GM18499 (cell line): ENCODE results near the gene SOD3.

ENCODE experiments used
- ATAC-seq: cut with Tn5 transposase; IDR thresholded peaks from one replicate; pipeline ENCODE4 v1.9.1; 2021; ENCODE audit warnings: moderate number of reproducible peaks; ENCODE audit not compliant: insufficient read depth, unreplicated experiment

SOD3 gene

GRCh38 chr4:24800325-24800895 is 5.0 kb downstream of the SOD3 start:
- no peak for ATAC-seq

DNA sequence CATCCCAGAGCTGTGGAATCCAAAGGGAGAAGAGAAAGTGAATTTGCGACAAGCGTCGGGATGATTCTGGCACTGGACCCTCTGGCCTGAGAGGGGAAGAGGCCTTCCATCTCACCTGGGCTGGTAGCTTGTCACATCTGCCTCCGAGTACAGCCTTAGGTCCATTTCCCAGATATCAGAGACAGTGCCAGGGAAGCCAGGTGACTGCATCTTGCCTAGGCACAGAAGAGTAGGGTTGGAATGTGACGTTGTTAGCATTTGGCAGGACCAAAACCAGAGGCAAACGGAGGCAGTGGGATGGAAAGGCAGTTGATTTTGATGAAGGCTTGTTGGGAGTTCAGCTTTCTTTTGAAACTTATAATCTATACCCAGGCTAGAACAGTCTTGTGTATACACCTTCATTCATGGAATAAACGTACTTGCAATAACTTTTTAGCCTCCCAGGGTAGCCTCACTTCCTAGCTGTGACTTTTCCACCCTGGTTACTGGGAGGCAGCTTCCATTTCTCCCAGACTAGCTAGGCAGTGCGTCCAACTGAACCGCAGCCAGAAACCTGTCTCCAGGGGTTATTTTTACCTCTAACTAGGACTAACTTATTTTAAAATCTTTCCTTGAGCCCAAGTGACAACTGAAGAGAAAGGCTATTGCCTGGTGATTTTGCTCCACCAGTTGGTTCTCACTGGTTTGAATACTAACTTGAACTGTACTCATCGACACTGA is 5.9 kb downstream of the SOD3 start:
- ATAC-seq: no peak

- no peak for ATAC-seq
Measured at GRCh38 chr4:24802648-24803047, 7.3 kb downstream of the SOD3 start.

- ATAC-seq: no peak
Measured at GRCh38 chr4:24805067-24805466, 9.7 kb downstream of the SOD3 start.

DNA sequence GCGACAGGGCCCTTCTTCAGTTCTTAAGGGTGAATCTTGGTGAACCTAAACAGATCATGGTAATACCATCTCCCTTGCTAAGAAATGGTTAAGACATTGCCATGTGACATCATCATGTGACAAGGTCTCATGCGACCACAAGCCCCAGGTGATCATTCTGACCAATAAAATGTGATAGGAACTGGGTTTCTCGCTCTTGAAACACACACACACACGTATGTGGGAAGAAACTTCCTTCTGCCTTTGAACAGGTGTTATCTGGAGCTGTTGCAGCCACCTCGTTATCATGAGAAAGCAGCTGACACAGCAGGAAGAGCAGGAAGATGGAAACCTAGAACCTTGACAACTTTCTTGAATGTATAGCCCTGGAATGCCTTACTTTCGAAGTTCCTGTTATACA is 10.2 kb downstream of the SOD3 start:
- no peak for ATAC-seq

DNA sequence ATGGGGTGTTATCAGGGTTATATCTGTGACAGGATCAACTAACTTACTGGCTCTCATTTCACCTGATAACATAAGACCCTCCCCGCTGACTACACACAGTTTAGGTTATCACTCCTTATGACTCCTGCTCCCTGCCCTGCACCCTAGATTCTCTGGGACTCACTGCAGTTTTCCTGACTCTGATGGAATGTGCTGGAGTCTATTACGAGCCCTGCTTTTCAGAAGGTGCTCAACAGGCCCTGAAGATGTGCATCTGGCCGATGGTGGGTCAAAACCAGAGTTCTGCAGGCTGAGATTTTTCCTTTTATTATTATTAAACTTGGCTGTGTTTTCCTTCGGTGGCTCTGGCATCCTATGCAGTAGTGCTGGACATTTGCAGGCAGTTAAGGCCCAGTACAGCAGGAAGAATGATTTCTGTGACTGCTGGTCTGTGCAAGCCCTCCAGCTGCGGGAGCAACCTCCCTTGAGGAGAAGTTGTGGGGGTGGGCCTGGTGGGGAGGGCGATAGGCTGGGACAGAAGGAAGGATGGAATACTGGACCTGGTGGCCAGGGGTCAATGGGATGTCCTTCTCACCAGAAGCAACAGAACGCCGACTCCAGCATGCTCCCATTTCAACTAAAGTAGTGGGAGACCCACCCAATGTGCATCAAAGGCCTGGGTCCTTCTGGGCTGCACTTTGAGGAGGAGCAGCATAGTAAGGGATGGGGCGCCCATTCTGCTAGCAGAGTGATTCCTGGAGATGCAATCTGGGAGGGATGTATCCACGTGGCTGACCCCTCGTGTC is 11.0 kb downstream of the SOD3 start:
- no peak for ATAC-seq

- ATAC-seq: no peak
Measured at GRCh38 chr4:24807611-24808010, 12.2 kb downstream of the SOD3 start.

DNA sequence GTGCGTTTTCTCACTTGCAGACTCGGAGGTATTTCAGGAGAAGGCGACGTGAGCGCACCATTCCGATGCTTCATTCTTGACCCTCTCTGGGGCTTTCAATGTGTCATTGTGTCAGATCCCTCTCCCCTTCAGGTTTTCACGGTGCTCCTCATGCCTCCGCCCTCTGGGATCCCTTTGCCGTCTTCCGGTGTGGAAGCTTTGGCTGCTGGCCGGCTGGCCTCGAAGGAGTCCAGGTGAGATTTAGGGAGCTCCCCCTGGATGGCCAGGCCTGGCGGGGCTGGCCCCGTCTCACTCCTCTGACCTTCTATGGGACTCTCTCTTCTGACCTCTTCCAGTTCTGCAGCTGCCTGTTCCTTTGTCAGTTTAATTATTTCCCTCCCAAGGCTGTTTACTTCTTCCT is 12.9 kb downstream of the SOD3 start:
- ATAC-seq: no peak

GRCh38 chr4:24808955-24809354 is 13.6 kb downstream of the SOD3 start:
- ATAC-seq: no peak

DNA sequence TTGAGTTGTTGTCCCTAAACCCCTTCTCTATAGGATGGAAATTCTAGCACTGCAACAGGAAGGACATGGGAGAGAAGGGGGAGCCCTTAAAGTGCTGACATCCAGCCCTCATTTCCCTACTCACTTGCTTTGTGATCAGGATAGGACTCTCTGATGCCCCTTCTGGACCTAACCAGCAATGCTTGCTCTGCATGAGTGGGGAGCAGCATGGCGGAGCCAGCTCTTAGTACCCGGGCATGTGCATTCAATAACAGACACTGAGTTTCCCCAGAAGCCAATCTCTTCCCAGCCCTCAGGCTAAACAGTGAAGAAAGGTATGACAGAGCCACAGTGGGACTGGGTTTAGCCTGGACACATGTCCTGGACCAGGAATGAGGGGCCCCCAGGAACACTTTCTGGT is 14.0 kb downstream of the SOD3 start:
- ATAC-seq: no peak

DNA sequence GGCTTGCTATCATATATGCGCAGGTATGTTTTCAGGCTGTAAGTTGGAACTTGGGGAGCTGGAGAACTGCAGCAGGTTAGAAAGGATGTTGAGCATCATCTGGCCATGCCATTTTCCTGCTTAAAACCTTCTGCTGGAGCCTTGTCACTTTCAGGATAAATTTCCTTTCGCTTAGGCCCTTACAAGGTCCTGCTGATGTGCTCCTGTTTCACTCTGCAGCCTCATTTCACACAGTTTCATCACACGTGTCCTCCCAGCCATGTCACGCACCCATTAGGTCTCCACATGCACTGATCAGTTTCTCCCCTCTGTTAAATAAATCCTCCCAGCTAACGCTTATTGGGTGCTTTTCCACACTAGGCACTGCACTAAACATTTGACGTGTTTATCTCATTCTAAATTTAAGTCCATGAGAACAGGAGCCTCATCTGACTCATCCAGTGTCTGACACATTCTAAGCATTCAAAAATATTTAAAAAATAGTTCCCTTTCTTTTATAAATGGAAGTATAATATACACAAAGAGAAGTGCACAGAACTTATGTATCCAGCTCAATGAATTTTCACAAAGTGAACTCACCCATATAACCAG is 14.5 kb downstream of the SOD3 start:
- ATAC-seq: no peak

- ATAC-seq: no peak
Measured at GRCh38 chr4:24810871-24811631, 15.7 kb downstream of the SOD3 start.

DNA sequence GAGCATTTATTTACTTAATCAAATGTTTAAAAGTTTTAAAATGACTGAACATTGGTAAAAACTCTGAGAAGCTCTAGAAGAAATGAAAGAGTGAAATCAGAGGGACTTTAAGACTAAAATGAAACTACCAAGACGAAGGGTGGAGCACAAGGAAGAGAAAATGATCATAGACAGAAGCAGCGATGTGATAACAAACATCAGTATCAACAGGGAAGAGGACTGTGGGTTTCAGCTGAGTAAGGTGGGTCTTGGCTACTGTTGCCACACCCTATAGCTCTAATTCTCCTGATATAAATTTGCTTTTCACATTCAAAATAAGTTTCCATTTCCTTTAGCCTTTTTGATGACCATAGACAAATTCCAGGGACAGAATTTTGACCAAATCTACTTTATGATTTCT is 18.4 kb downstream of the SOD3 start:
- ATAC-seq: no peak

DNA sequence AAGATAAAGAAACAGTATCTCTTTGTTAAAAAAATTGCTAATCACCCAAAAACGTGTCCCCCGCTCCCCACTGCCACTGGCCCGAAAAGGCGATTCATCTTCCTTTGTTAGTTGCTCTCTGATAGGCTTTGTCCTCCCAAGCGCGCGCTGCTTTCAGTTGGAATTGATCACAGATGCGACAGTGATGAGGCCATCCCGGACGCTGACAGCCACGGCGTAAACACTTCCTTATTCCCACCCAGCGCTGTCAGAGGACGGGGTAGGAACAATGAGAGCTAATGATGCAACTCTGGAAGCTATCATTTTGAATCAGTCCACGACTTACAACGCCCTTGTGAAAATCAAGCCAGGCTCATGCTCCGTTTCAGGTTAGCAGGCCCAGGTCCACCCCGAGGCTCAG is 21.4 kb downstream of the SOD3 start:
- no peak for ATAC-seq

- no peak for ATAC-seq
Measured at GRCh38 chr4:24820541-24820940, 25.2 kb downstream of the SOD3 start.

- no peak for ATAC-seq
Measured at GRCh38 chr4:24824720-24825119, 29.3 kb downstream of the SOD3 start.

- ATAC-seq: peak; percentile 51
Measured at GRCh38 chr4:24831637-24832036, 36.3 kb downstream of the SOD3 start.

DNA sequence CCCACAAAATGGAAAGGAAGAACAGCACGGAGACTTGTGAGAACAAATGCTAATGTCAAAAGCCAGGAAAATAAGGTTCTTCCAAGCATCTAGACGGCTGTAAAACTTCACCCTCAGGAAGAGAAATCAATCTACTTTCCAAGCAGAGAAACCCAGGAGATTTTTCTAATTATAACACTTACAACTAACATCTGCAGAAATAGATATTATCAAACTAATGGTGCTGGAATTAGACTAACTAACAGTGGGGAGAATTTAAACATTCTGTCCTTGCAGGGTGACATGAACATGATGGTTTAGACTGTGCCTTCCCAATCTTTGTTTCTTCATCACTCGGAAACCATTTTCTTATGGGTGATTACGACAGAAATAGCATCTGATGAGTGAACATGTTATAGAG is 40.3 kb downstream of the SOD3 start:
- no peak for ATAC-seq

DNA sequence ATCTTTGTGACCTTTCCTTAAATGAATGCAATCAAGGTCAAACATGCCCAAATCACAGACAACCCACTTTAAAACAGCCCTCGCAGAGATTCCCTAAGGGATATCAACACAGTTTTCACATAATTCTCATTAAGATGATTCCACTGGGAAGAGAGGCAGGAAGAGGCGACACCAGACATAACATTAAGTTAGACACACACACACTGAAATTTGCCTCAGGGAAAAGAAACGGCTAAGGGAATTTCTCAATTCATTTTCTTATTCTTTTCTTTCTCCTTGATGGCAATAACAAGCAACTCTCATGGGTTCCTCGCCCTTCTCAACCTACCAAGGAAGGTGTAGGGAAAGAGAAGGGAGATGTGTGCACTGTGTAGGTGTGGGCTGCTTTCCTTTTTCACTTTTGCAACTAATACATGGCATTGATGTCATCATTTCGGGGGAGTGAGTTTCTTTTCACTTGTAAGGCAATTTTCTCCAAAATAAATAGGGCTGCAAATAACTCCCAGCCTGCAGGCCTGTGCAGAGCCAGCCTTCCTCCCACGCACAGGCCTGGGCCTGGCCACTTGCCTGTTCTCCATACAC is 41.4 kb downstream of the SOD3 start:
- ATAC-seq: no peak

DNA sequence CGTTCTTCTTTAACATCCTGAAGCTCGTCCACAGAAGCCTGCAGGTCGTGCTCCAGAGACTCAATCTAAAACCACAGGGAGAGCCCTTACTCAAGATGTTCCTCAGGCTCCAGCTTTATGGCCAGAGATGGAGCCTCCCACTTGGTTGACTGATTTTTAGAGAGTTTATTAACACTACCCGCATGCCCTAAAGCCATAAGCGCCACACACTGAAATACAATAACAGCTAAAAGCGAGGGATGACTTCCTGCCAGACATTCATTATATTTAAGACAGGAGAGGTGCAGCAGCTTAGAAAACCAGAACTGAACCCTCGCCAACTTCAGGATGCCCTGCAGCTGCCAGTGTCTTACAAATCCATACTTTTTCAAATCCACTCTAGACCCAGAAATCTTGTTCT is 42.0 kb downstream of the SOD3 start:
- no peak for ATAC-seq
